ENCODE results near the gene PIP5K1C. TPM values are rescaled to one million over a fixed set of nuclear protein-coding genes. Genes with fewer than 3 reads are reported as not detected.

PIP5K1C gene
- total RNA-seq, 1 experiment from 2014 or later, result 20.0 TPM

- no peaks in the 10 kb centered on the region for H3K79me2 ChIP-seq (ENCODE audit: low read depth)
- peaks cover 31% of the 10 kb centered on the region for H3K4me1 ChIP-seq (replicated peaks; ENCODE audit: insufficient read depth)
- no peak overlapping the region for H2AFZ ChIP-seq
- intact Hi-C loops (cut with micrococcal nuclease; ENCODE audit: unreplicated experiment), result loop anchor here (1.0 kb wide), 1 partner anchor 11 kb away; no protein-coding TSS in a partner anchor
- H3F3A ChIP-seq (ENCODE audit: insufficient read depth, low read depth), result peaks cover 19% of the 10 kb centered on the region; the same call in 1 of the 2 replicates
- no peaks in the 10 kb centered on the region for H3K27me3 ChIP-seq (ENCODE audit: insufficient read depth, low read depth)
- BruUV-seq (replicated peaks), result no TSS peak
- ChIA-PET CTCF (no interaction called here), POLR2A (ENCODE audit: unreplicated experiment) (no interaction called here)
- no peak overlapping the region for H3K27ac ChIP-seq
- no peaks in the 10 kb centered on the region for H4K20me1 ChIP-seq (ENCODE audit: insufficient read depth)
- H3K36me3 ChIP-seq (ENCODE audit: low read depth), result no peaks in the 10 kb centered on the region
- H3K9me3 ChIP-seq (ENCODE audit: insufficient read depth, low read depth), result no peaks in the 10 kb centered on the region
- H3K4me3 ChIP-seq, result no peak overlapping the region
- 0 out of 2 replicates have a peak overlapping the region, but pooled peaks have one; percentile 23 for H3K4me2 ChIP-seq
- peak; percentile 91 for DNase-seq
- no peaks in the 10 kb centered on the region for H3K9me2 ChIP-seq (ENCODE audit: insufficient read depth)
- TF ChIP-seq CTCF (conservative IDR thresholded peaks at IDR 0.05) (no peak), EZH2 (IDR thresholded peaks at IDR 0.05; ENCODE audit: low read depth) (no peak)
These were observed 10.1 kb upstream of the PIP5K1C start for GRCh38 chr19:3710265-3710812.

GRCh38 chr19:3708207-3708931, 8.1 kb upstream of the PIP5K1C start, which contains the start of gene TJP3:
TSS of gene TJP3 (plus strand) at chr19:3708384. CDS start at chr19:3728433, 20,049 bp downstream.
- peak within 1 kb of the TSS; percentile 58; the same call in 1 of the 2 replicates for H2AFZ ChIP-seq
- no peaks in the 10 kb centered on the region for H4K20me1 ChIP-seq (ENCODE audit: insufficient read depth)
- H3K79me2 ChIP-seq (ENCODE audit: low read depth), result no peaks in the 10 kb centered on the region
- BruUV-seq (replicated peaks), result no TSS peak
- ChIA-PET POLR2A (ENCODE audit: unreplicated experiment) (interaction anchor here (0.5 to 0.7 kb wide), 4 partner anchors 18 to 279 kb away, joined by 3 to 30 read pairs (median 4); no protein-coding TSS in a partner anchor), CTCF (interaction anchor here (0.7 kb wide), 1 partner anchor 672 kb away, joined by 7 read pairs; no protein-coding TSS in a partner anchor)
- no peaks in the 10 kb centered on the region for H3K9me2 ChIP-seq (ENCODE audit: insufficient read depth)
- intact Hi-C loops (cut with micrococcal nuclease; ENCODE audit: unreplicated experiment), result no loop called here
- DNase-seq, result peak; percentile 55 to 64
- peaks cover 29% of the 10 kb centered on the region for H3K4me1 ChIP-seq (replicated peaks; ENCODE audit: insufficient read depth)
- H3K27ac ChIP-seq, result no peak within 1 kb of the TSS; the same call in 1 of the 2 replicates
- H3K4me3 ChIP-seq, result peak within 1 kb of the TSS; percentile 60
- H3K9me3 ChIP-seq (ENCODE audit: insufficient read depth, low read depth), result no peaks in the 10 kb centered on the region
- peaks cover 20% of the 10 kb centered on the region; the same call in 1 of the 2 replicates for H3F3A ChIP-seq (ENCODE audit: insufficient read depth, low read depth)
- H3K4me2 ChIP-seq, result peak within 1 kb of the TSS; percentile 73
- no peaks in the 10 kb centered on the region for H3K36me3 ChIP-seq (ENCODE audit: low read depth)
- H3K27me3 ChIP-seq (ENCODE audit: insufficient read depth, low read depth), result no peaks in the 10 kb centered on the region
- TF ChIP-seq EZH2 (IDR thresholded peaks at IDR 0.05; ENCODE audit: low read depth) (no peak), CTCF (conservative IDR thresholded peaks at IDR 0.05) (no peak)

- CTCF ChIA-PET, result interaction anchor here (0.6 kb wide), 2 partner anchors 28 to 82 kb away, joined by 3 to 4 read pairs; no protein-coding TSS in a partner anchor
- no peak for TF ChIP-seq CTCF (conservative IDR thresholded peaks at IDR 0.05)
- no peak for TF ChIP-seq EZH2 (IDR thresholded peaks at IDR 0.05; ENCODE audit: low read depth)
- Histone ChIP-seq H3K4me1 (replicated peaks; ENCODE audit: insufficient read depth) (peaks cover 24% of the 10 kb centered on the region), H4K20me1 (ENCODE audit: insufficient read depth) (no peaks in the 10 kb centered on the region), H3K36me3 (ENCODE audit: low read depth) (no peaks in the 10 kb centered on the region), H3K79me2 (ENCODE audit: low read depth) (no peaks in the 10 kb centered on the region), H3K4me2 (peak overlapping the region; percentile 73), H3K4me3 (peak overlapping the region; percentile 60), H3K27ac (no peak overlapping the region), H3K9me2 (ENCODE audit: insufficient read depth) (no peaks in the 10 kb centered on the region), H2AFZ (no peak overlapping the region), H3K27me3 (ENCODE audit: insufficient read depth, low read depth) (no peaks in the 10 kb centered on the region), H3F3A (ENCODE audit: insufficient read depth, low read depth) (peaks cover 15% of the 10 kb centered on the region; the same call in 1 of the 2 replicates), H3K9me3 (ENCODE audit: insufficient read depth, low read depth) (no peaks in the 10 kb centered on the region)
- POLR2A ChIA-PET (ENCODE audit: unreplicated experiment), result no interaction called here
- intact Hi-C loops (cut with micrococcal nuclease; ENCODE audit: unreplicated experiment), result no loop called here
- BruUV-seq (replicated peaks), result no TSS peak
- no peak for DNase-seq
These were observed 7.6 kb upstream of the PIP5K1C start for GRCh38 chr19:3707868-3708206.
